Heart left ventricle (tissue), 13 donors: Measurements from ENCODE around the gene DRGX.

Source experiments
- POLR2A ChIP-seq, 2 donors: fragments of 450-650 bp; IDR thresholded peaks; one replicate each; pipeline ENCODE4 v1.6.1; 2017; ENCODE audit warnings: antibody characterized with exemption in 2 of 2, mild to moderate bottlenecking in 2 of 2, moderate library complexity in 2 of 2
- TF ChIP-seq, protein P1 (sequence below), 12 donors: fragments of 200-600 bp; sonication (generic) in 4 of 12; IDR thresholded peaks; one replicate each; pipeline versions ENCODE4 v1.5.0 to v1.8.0; 2018 to 2022; ENCODE audit warnings: antibody characterized with exemption in 12 of 12, mild to moderate bottlenecking in 5 of 12
- donor health status: ischemic (EF 13 %, LVEDD 7.1; RV severe dilation, severe dysfunction).
- donor health status: DM: no; HTN: yes; CAD: no.
- donor health status: DM: no; HTN: no; CAD: no.
- donor health status: ischemic (EF 25% LVEDD 6.9; RV normal size, moderate dysfunction).
- donor health status: ischemic (EF 25% LVEDD 5.7; RV mildly dilated, moderate dysfunction).
- donor health status: ischemic (EF 35%, LVEDD 5.7; RV mildly dilated, moderate dysfunction).
- donor health status: nonischemic (EF 11% LVEDD 7.7; RV severe dilation, severe dysfunction).
- donor health status: DM: yes; HTN: yes; CAD: no.
- donor health status: PGD.
- donor health status: ischemic (EF 29% LVEDD 5.4; RV normal size, mild dysfunction).
- donor health status: nonischemic (EF 23%, LVEDD 6.1; RV moderate dilation, normal function).

DNA sequence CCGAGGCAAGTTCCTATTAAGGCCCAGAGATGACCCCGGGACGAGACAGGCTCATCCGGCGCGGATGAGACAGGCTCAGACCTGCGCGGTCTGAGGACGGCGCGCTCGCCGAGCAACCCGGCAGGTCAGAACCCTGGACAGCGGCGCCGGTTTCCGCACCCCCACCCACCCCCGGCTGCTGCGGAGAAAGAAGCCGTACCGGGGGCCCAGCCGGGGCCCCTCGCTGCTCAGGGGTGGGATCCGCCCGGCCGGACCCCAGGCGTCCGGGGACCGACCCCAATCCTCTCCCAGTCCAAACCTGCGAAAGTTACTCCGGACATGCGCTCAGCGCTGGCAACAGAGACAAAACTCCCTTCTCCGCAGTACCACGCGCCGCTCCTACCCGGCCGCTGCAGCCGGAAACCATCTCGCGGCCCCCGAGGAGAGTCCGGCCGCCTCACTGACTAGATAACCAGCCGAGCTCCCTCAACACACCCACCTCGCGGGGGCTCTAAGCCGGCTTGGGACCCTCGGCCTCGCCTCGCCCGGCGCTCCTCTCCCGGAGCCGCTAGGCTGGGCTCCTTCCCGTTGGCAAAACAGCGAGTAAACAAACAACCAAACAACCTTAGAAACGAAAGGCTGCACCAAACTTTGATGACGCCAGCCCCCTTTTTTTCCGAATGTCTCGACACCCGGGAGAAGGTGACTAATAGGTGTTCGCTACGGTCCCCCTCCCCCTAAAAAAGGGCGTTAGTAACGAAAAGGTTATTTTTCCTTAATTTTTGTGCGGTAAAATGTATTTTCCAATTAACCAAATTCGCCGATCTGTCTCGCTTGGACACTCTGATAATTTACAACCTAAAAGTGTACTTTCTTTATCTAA lies 2.3 kb upstream of the DRGX start:
- TF ChIP-seq, protein P1, sequence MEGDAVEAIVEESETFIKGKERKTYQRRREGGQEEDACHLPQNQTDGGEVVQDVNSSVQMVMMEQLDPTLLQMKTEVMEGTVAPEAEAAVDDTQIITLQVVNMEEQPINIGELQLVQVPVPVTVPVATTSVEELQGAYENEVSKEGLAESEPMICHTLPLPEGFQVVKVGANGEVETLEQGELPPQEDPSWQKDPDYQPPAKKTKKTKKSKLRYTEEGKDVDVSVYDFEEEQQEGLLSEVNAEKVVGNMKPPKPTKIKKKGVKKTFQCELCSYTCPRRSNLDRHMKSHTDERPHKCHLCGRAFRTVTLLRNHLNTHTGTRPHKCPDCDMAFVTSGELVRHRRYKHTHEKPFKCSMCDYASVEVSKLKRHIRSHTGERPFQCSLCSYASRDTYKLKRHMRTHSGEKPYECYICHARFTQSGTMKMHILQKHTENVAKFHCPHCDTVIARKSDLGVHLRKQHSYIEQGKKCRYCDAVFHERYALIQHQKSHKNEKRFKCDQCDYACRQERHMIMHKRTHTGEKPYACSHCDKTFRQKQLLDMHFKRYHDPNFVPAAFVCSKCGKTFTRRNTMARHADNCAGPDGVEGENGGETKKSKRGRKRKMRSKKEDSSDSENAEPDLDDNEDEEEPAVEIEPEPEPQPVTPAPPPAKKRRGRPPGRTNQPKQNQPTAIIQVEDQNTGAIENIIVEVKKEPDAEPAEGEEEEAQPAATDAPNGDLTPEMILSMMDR (IDR thresholded peaks at IDR 0.05), result no peak
- TF ChIP-seq POLR2A (IDR thresholded peaks at IDR 0.05), result no peak
